ENCODE results near the gene TXNDC5. TPM values are rescaled to one million over a fixed set of nuclear protein-coding genes. Genes with fewer than 3 reads are reported as not detected.

TXNDC5 gene
- total and polyA plus RNA-seq, 2 of the 13 experiments (the other 11 are each of a cell fraction or from before 2014, with no cell fraction given): 287 to 578 TPM

- TF ChIP-seq, protein P1, sequence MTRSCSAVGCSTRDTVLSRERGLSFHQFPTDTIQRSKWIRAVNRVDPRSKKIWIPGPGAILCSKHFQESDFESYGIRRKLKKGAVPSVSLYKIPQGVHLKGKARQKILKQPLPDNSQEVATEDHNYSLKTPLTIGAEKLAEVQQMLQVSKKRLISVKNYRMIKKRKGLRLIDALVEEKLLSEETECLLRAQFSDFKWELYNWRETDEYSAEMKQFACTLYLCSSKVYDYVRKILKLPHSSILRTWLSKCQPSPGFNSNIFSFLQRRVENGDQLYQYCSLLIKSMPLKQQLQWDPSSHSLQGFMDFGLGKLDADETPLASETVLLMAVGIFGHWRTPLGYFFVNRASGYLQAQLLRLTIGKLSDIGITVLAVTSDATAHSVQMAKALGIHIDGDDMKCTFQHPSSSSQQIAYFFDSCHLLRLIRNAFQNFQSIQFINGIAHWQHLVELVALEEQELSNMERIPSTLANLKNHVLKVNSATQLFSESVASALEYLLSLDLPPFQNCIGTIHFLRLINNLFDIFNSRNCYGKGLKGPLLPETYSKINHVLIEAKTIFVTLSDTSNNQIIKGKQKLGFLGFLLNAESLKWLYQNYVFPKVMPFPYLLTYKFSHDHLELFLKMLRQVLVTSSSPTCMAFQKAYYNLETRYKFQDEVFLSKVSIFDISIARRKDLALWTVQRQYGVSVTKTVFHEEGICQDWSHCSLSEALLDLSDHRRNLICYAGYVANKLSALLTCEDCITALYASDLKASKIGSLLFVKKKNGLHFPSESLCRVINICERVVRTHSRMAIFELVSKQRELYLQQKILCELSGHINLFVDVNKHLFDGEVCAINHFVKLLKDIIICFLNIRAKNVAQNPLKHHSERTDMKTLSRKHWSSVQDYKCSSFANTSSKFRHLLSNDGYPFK (CRISPR knock-in tag; IDR thresholded peaks at IDR 0.05; ENCODE audit: borderline replicate concordance): peak; percentile 79; the same call in 1 of the 2 replicates
- TF ChIP-seq HOXA7 (CRISPR knock-in tag; IDR thresholded peaks at IDR 0.05) (0 out of 2 replicates have a peak, but pooled peaks have one; percentile 68), ZNF761 (CRISPR knock-in tag; conservative IDR thresholded peaks at IDR 0.05) (no peak; the same call in 1 of the 2 replicates), ZBTB7A (CRISPR knock-in tag; IDR thresholded peaks at IDR 0.05) (peak; percentile 97), HMG20B (CRISPR knock-in tag; conservative IDR thresholded peaks at IDR 0.05) (peak; percentile 42; the same call in 1 of the 2 replicates), ZBTB3 (CRISPR knock-in tag; IDR thresholded peaks at IDR 0.05; ENCODE audit: borderline replicate concordance, low read depth) (peak; percentile 59; the same call in 1 of the 2 replicates), ZNF138 (CRISPR knock-in tag; IDR thresholded peaks at IDR 0.05; ENCODE audit: low read depth) (no peak; the same call in none of the 2 replicates), ZNF230 (CRISPR knock-in tag; IDR thresholded peaks at IDR 0.05) (peak; percentile 89), DNMT3B (CRISPR knock-in tag; conservative IDR thresholded peaks at IDR 0.05) (no peak), KAT7 (CRISPR knock-in tag; IDR thresholded peaks at IDR 0.05; ENCODE audit: borderline replicate concordance) (peak; percentile 86; the same call in 1 of the 2 replicates), ZNF562 (CRISPR knock-in tag; IDR thresholded peaks at IDR 0.05; ENCODE audit: borderline replicate concordance) (no peak), ZNF136 (CRISPR knock-in tag; IDR thresholded peaks at IDR 0.05; ENCODE audit: low read depth) (0 out of 2 replicates have a peak, but pooled peaks have one; percentile 73), ZNF101 (CRISPR knock-in tag; IDR thresholded peaks at IDR 0.05; ENCODE audit: borderline replicate concordance, low read depth) (peak; percentile 67; the same call in 1 of the 2 replicates), FOXA1 (IDR thresholded peaks at IDR 0.05) (no peak), FOXA1 (CRISPR knock-in tag; IDR thresholded peaks at IDR 0.05) (no peak), LCORL (IDR thresholded peaks at IDR 0.05) (no peak), LCORL (CRISPR knock-in tag; IDR thresholded peaks at IDR 0.05) (peak; percentile 96), ZNF3 (CRISPR knock-in tag; IDR thresholded peaks at IDR 0.05) (peak; percentile 49; the same call in 1 of the 2 replicates), LRRFIP1 (CRISPR knock-in tag; conservative IDR thresholded peaks at IDR 0.05) (no peak)
- TF ChIP-seq, protein P2, sequence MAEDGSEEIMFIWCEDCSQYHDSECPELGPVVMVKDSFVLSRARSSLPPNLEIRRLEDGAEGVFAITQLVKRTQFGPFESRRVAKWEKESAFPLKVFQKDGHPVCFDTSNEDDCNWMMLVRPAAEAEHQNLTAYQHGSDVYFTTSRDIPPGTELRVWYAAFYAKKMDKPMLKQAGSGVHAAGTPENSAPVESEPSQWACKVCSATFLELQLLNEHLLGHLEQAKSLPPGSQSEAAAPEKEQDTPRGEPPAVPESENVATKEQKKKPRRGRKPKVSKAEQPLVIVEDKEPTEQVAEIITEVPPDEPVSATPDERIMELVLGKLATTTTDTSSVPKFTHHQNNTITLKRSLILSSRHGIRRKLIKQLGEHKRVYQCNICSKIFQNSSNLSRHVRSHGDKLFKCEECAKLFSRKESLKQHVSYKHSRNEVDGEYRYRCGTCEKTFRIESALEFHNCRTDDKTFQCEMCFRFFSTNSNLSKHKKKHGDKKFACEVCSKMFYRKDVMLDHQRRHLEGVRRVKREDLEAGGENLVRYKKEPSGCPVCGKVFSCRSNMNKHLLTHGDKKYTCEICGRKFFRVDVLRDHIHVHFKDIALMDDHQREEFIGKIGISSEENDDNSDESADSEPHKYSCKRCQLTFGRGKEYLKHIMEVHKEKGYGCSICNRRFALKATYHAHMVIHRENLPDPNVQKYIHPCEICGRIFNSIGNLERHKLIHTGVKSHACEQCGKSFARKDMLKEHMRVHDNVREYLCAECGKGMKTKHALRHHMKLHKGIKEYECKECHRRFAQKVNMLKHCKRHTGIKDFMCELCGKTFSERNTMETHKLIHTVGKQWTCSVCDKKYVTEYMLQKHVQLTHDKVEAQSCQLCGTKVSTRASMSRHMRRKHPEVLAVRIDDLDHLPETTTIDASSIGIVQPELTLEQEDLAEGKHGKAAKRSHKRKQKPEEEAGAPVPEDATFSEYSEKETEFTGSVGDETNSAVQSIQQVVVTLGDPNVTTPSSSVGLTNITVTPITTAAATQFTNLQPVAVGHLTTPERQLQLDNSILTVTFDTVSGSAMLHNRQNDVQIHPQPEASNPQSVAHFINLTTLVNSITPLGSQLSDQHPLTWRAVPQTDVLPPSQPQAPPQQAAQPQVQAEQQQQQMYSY (CRISPR knock-in tag; IDR thresholded peaks at IDR 0.05): peak; percentile 68; the same call in 1 of the 2 replicates
Observed at GRCh38 chr6:7909323-7910276, 988 bp downstream of the TXNDC5 start (continued).

Data from HepG2 (cell line).